Right lobe of liver (tissue), 4 donors: ENCODE results near the gene EYA2.

Source experiments
- POLR2A ChIP-seq: fragments of 450-650 bp; IDR thresholded peaks from one replicate; pipeline ENCODE4 v1.6.1; 2017; ENCODE audit warnings: antibody characterized with exemption, mild to moderate bottlenecking
- TF ChIP-seq, protein P1 (sequence below), 4 donors: fragments of 200-600 bp in 3 of 4; fragments of 450-650 bp in 1 of 4; IDR thresholded peaks; one replicate each; pipeline versions ENCODE4 v1.5.1 to v1.8.0; 2016 to 2022; ENCODE audit warnings: antibody characterized with exemption in 4 of 4, mild to moderate bottlenecking in 2 of 4
- donor health status: DM: no; HTN: no; CAD: no.
- donor health status: DM: no; HTN: no; CAD: no.
- donor health status: DM: no; HTN: yes; CAD: no.

DNA sequence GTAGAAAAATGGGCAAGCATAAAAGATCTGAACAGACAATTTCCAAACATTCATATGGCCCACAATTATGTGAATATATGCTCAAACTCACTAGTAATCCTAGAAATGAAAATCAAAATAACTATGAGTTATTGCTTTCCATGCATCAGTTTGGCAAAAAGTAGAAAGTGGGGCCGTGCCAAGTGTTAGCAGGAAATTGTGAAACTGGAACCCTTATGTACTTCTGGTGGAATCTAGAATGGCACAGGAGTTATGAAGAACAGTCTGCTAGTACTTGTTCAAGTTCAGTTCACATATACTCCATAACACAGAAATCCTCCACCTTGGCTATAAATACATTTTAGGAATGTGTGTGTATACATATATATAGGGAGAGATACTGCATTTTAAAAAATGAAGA lies 89.8 kb downstream of the EYA2 start:
- no peak for TF ChIP-seq POLR2A
- TF ChIP-seq, protein P1, sequence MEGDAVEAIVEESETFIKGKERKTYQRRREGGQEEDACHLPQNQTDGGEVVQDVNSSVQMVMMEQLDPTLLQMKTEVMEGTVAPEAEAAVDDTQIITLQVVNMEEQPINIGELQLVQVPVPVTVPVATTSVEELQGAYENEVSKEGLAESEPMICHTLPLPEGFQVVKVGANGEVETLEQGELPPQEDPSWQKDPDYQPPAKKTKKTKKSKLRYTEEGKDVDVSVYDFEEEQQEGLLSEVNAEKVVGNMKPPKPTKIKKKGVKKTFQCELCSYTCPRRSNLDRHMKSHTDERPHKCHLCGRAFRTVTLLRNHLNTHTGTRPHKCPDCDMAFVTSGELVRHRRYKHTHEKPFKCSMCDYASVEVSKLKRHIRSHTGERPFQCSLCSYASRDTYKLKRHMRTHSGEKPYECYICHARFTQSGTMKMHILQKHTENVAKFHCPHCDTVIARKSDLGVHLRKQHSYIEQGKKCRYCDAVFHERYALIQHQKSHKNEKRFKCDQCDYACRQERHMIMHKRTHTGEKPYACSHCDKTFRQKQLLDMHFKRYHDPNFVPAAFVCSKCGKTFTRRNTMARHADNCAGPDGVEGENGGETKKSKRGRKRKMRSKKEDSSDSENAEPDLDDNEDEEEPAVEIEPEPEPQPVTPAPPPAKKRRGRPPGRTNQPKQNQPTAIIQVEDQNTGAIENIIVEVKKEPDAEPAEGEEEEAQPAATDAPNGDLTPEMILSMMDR (IDR thresholded peaks at IDR 0.05), result no peak
